ENCODE data around the gene SLC25A11. TPM values are rescaled to one million over a fixed set of nuclear protein-coding genes. Genes with fewer than 3 reads are reported as not detected.

Gene SLC25A11
- polyA plus RNA-seq, 1 of the 3 experiments (the other 2 are of a cell fraction), result 82.8 TPM

- no peak for TF ChIP-seq USF2 (IDR thresholded peaks at IDR 0.05; ENCODE audit: borderline replicate concordance, low read depth, low read length)
These were observed 18.3 kb upstream of the SLC25A11 start (continued) for GRCh38 chr17:4958102-4958501.

- Histone ChIP-seq H3K27ac (ENCODE audit: low read depth in 2 of 2, low read length in 1 of 2) (no peak overlapping the region), H3K9me2 (no peaks in the 10 kb centered on the region), H3K36me3 (replicated peaks in 1 of 2; ENCODE audit: control insufficient read depth in 1 of 2, insufficient read depth in 2 of 2, low read length in 1 of 2) (peaks cover 4% of the 10 kb centered on the region in 2 experiments), H3F3A (replicated peaks; ENCODE audit: insufficient read depth) (peaks cover 15% of the 10 kb centered on the region), H3K9ac (no peak overlapping the region), H2AFZ (ENCODE audit: low read depth) (no peak overlapping the region), H3K4me2 (no peak overlapping the region), H3K27me3 (ENCODE audit: insufficient read depth) (no peaks in the 10 kb centered on the region), H3K79me2 (ENCODE audit: insufficient read depth) (peaks cover 12% of the 10 kb centered on the region), H3K9me3 (no peaks in the 10 kb centered on the region), H3K4me1 (ENCODE audit: control insufficient read depth in 1 of 2, insufficient read depth in 2 of 2, low read depth in 1 of 2, low read length in 1 of 2) (peaks cover 8 to 16% of the 10 kb centered on the region in 2 experiments; a peak in 3 of 4 replicates), H4K20me1 (ENCODE audit: insufficient read depth) (no peaks in the 10 kb centered on the region), H3K4me3 (ENCODE audit: low read depth in 2 of 2, low read length in 1 of 2) (no peak overlapping the region)
- no peak for DNase-seq
- ChIA-PET POLR2A (interaction anchor here (1.3 kb wide), 1 partner anchor 11 kb away, joined by 5 read pairs; the partner anchor contains the start of gene SPAG7), CTCF (interaction anchor here (1.1 to 2.1 kb wide), 3 partner anchors 10 to 53 kb away, joined by 3 to 7 read pairs (median 3); partner anchors contain the start of genes CAMTA2 and CHRNE)
- 92% methylated on average over 9 of the region's 10 CpGs for WGBS (ENCODE audit: low lambda C conversion rate)
- no peak for TF ChIP-seq EZH2phosphoT487 (IDR thresholded peaks at IDR 0.05; ENCODE audit: borderline replicate concordance, low read depth)
- no peak for TF ChIP-seq USF2 (IDR thresholded peaks at IDR 0.05; ENCODE audit: borderline replicate concordance, low read depth, low read length)
- no peak for TF ChIP-seq GABPA (IDR thresholded peaks at IDR 0.05; ENCODE audit: low read depth)
- TF ChIP-seq, protein P1, sequence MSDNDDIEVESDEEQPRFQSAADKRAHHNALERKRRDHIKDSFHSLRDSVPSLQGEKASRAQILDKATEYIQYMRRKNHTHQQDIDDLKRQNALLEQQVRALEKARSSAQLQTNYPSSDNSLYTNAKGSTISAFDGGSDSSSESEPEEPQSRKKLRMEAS (IDR thresholded peaks at IDR 0.05; ENCODE audit: low read depth), result no peak
- no peak for TF ChIP-seq RXRA (IDR thresholded peaks at IDR 0.05; ENCODE audit: borderline replicate concordance, low read depth)
- no peak for TF ChIP-seq IRF3 (IDR thresholded peaks at IDR 0.05; ENCODE audit: low read depth, low read length)
- TF ChIP-seq POLR2AphosphoS5 (IDR thresholded peaks at IDR 0.05; ENCODE audit: low read depth, low read length), result no peak
- no peak for TF ChIP-seq MEF2A (IDR thresholded peaks at IDR 0.05; ENCODE audit: borderline replicate concordance, low read depth)
- no peak for TF ChIP-seq USF1 (IDR thresholded peaks at IDR 0.05; ENCODE audit: borderline replicate concordance, low read depth)
- no peak for TF ChIP-seq EP300 (IDR thresholded peaks at IDR 0.05; ENCODE audit: borderline replicate concordance in 1 of 2, low read depth in 1 of 2, low read length in 1 of 2)
- no peak for TF ChIP-seq RAD21 (IDR thresholded peaks at IDR 0.05; ENCODE audit: low read length)
- TF ChIP-seq REST (IDR thresholded peaks at IDR 0.05; ENCODE audit: low read depth, low read length), result no peak
- TF ChIP-seq SMC3 (IDR thresholded peaks at IDR 0.05; ENCODE audit: low read depth, low read length), result no peak
These were observed 16.7 kb upstream of the SLC25A11 start for GRCh38 chr17:4956493-4957061.
